NT2/D1 (cell line): ENCODE results near the gene IFT57.
A peak's percentile ranks its signal among the peaks of the same experiment; 100 is the strongest.
"Not testable (repeated sequence)": the region's sequence is repeated elsewhere in the genome, so short reads cannot be mapped to it uniquely, and the experiment has no call there.

ENCODE experiments used
- DNase-seq: peaks from one replicate; pipeline ENCODE4 v3.0.0-alpha.2; 2011; ENCODE audit warnings: low read depth, low spot score
- H3K27me3 ChIP-seq: 2 replicates; pipeline ENCODE4 v1.6.0; 2011; ENCODE audit warnings: mild to moderate bottlenecking; ENCODE audit not compliant: insufficient read length, insufficient read depth
- H3K36me3 ChIP-seq: 2 replicates; pipeline ENCODE4 v1.6.1; 2011; ENCODE audit warnings: mild to moderate bottlenecking, low read length, mixed read lengths; ENCODE audit not compliant: insufficient read depth, insufficient read length
- H3K4me1 ChIP-seq: 2 replicates; pipeline ENCODE4 v1.5.1; 2011; ENCODE audit not compliant: insufficient read depth, insufficient read length
- H3K4me3 ChIP-seq: 2 replicates; pipeline ENCODE4 v1.5.1; 2011; ENCODE audit warnings: low read depth; ENCODE audit not compliant: insufficient read length
- H3K9ac ChIP-seq: 2 replicates; pipeline ENCODE4 v1.6.0; 2011; ENCODE audit warnings: low read depth; ENCODE audit not compliant: insufficient read length
- H3K9me3 ChIP-seq: 2 replicates; pipeline ENCODE4 v1.5.1; 2011; ENCODE audit warnings: mild to moderate bottlenecking, low read length; ENCODE audit not compliant: insufficient read depth
- SUZ12 ChIP-seq: IDR thresholded peaks from 2 replicates; pipeline ENCODE4 v1.6.1; 2011; ENCODE audit not compliant: insufficient read length, insufficient read depth; ENCODE audit errors: extremely low read depth
- YY1 ChIP-seq: IDR thresholded peaks from 2 replicates; pipeline ENCODE4 v1.6.1; 2011; ENCODE audit not compliant: insufficient read length, insufficient read depth
- ZNF274 ChIP-seq: IDR thresholded peaks from 2 replicates; pipeline ENCODE4 v1.6.1; 2011; ENCODE audit warnings: mild to moderate bottlenecking, low read depth, low read length

Gene IFT57

GRCh38 chr3:108164391-108164790 lies 57.8 kb downstream of the IFT57 start:
- no peak overlapping the region for H3K9ac ChIP-seq
- no peak overlapping the region for H3K4me3 ChIP-seq
- H3K27me3 ChIP-seq = no peaks in the 10 kb centered on the region
- no peaks in the 10 kb centered on the region for H3K4me1 ChIP-seq
- TF ChIP-seq YY1 (no peak), SUZ12 (no peak)
- no peaks in the 10 kb centered on the region for H3K9me3 ChIP-seq
- no peak for DNase-seq
- H3K36me3 ChIP-seq = peaks cover 4% of the 10 kb centered on the region

- no peaks in the 10 kb centered on the region for H3K36me3 ChIP-seq
- DNase-seq = no peak
- H3K4me1 ChIP-seq = no peaks in the 10 kb centered on the region
- no peaks in the 10 kb centered on the region for H3K9me3 ChIP-seq
- H3K4me3 ChIP-seq = no peak overlapping the region
- no peak overlapping the region for H3K9ac ChIP-seq
- H3K27me3 ChIP-seq = no peaks in the 10 kb centered on the region
- TF ChIP-seq SUZ12 = no peak
These were observed 62.4 kb downstream of the IFT57 start for GRCh38 chr3:108159865-108160264.

GRCh38 chr3:108159105-108159504 lies 63.1 kb downstream of the IFT57 start:
- H3K4me3 ChIP-seq = no peak overlapping the region
- no peak for DNase-seq
- H3K9me3 ChIP-seq = no peaks in the 10 kb centered on the region
- H3K27me3 ChIP-seq = no peaks in the 10 kb centered on the region
- no peaks in the 10 kb centered on the region for H3K36me3 ChIP-seq
- no peak for TF ChIP-seq SUZ12
- TF ChIP-seq ZNF274 = no peak
- TF ChIP-seq YY1 = no peak
- H3K9ac ChIP-seq = no peak overlapping the region
- H3K4me1 ChIP-seq = no peaks in the 10 kb centered on the region

DNA sequence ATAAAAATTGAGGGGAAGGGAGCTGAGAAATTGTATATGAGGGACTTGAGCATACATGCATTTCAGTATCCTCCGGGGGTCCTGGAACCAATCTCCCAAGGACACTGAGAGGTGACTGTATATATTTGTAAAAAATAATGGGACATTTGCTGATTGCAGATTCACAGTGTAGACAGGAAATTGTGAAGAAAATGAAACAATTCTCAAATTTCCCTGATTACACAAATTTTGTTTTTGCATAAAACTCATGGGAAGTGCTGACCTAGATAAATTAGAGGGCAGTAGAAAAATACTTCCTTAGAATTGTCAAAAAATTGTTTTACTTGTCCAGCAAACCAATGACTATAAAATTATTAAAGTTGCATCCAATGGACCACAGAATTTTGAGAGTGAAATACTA lies 64.0 kb downstream of the IFT57 start:
- no peaks in the 10 kb centered on the region for H3K9me3 ChIP-seq
- no peaks in the 10 kb centered on the region for H3K27me3 ChIP-seq
- H3K4me1 ChIP-seq = no peaks in the 10 kb centered on the region
- no peaks in the 10 kb centered on the region for H3K36me3 ChIP-seq
- no peak overlapping the region for H3K9ac ChIP-seq
- no peak for DNase-seq
- no peak overlapping the region for H3K4me3 ChIP-seq
- TF ChIP-seq SUZ12 (no peak), ZNF274 (no peak), YY1 (no peak)

GRCh38 chr3:108157273-108157672 lies 65.0 kb downstream of the IFT57 start:
- no peaks in the 10 kb centered on the region for H3K9me3 ChIP-seq
- TF ChIP-seq SUZ12 (no peak), YY1 (no peak), ZNF274 (no peak)
- no peak overlapping the region for H3K4me3 ChIP-seq
- no peaks in the 10 kb centered on the region for H3K36me3 ChIP-seq
- DNase-seq = no peak
- H3K27me3 ChIP-seq = no peaks in the 10 kb centered on the region
- H3K9ac ChIP-seq = no peak overlapping the region
- H3K4me1 ChIP-seq = no peaks in the 10 kb centered on the region

DNA sequence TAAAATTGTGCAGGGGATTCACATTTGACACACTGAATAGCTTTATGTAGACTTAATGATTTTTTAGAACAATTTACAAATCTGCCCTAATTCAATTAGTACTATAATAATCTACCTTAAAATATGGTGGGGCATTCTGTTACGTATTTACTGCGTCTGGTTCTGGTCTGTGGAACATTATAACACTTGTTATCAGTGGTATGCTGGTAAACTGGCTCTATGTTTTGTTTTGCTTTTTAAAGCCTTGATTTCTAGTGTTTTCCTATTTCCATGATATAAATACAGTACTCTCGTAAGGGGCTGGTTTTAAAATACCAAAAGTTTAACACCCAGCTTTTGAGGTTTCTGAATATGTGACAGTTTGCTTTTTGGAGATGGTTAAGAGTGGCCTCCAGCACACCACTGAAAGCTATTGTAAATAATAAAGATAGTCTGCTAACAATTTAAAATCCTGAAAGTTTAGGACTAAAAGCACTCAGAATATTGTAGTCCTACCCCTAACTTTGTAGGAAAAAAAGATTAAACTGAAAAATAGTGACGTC lies 65.8 kb downstream of the IFT57 start:
- Histone ChIP-seq H3K27me3 (no peaks in the 10 kb centered on the region), H3K4me1 (no peaks in the 10 kb centered on the region), H3K36me3 (no peaks in the 10 kb centered on the region), H3K4me3 (no peak overlapping the region), H3K9me3 (no peaks in the 10 kb centered on the region), H3K9ac (no peak overlapping the region)
- TF ChIP-seq ZNF274 (no peak), YY1 (no peak), SUZ12 (no peak)
- DNase-seq = no peak

DNA sequence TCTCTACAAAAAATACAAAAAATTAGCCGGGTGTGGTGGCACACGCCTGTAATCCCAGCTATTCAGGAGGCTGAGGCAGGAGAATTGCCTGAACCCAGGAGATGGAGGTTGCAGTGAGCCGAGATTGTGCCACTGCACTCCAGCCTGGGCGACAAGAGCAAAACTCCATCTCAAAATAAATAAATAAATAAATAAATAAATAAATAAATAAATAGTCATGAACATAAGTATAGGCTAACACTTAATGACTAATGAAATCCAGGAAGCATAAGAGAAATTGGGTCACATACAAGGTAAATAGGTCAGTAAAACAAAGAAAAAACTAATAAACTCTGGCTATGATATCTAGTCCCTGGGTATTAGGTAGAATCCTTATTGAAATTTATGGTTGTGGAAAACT lies 66.6 kb downstream of the IFT57 start:
- H3K27me3 ChIP-seq, DNase-seq, H3K9me3 ChIP-seq, H3K4me1 ChIP-seq, H3K4me3 ChIP-seq, H3K36me3 ChIP-seq, H3K9ac ChIP-seq: not testable (repeated sequence)

DNA sequence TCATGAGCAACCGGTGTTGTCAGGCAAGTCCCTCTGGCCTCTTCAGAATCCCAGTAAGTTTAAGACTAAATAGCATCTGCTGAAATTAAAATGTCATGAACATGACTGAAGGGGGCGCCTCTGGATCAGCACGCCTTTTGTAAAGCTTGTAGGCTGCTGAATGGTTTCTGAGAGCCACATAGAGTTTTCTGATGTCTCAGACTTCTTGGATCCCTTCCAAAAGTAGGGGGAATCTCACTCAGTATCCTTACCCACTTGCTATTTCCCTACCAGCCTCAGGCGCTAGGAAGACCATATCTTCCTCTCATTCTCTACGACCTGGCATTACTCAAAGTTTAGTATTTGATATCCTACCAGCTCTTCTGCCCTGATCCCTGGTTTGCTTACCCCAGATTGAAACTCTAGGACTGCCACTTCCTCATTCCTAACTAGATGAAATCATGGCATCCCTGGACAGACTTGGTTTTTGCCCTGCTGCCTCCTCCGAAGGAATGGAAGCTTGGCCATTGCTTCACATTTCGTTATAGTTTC lies 68.7 kb downstream of the IFT57 start:
- no peak for TF ChIP-seq SUZ12
- no peak for TF ChIP-seq ZNF274
- TF ChIP-seq YY1 = no peak
- Histone ChIP-seq H3K36me3 (no peaks in the 10 kb centered on the region), H3K9me3 (no peaks in the 10 kb centered on the region), H3K27me3 (no peaks in the 10 kb centered on the region), H3K4me3 (no peak overlapping the region), H3K4me1 (no peaks in the 10 kb centered on the region), H3K9ac (no peak overlapping the region)
- peak; percentile 48 for DNase-seq
